PC-9 (cell line): ENCODE results near the gene ANKRD11. TPM values are rescaled to one million over a fixed set of nuclear protein-coding genes. Genes with fewer than 3 reads are reported as not detected.
"Not testable (repeated sequence)": the region's sequence is repeated elsewhere in the genome, so short reads cannot be mapped to it uniquely, and the experiment has no call there.

Experiments used
- BruUV-seq: library from RNA; stranded (reverse); fragments of 400-500 nt; replicated peaks from 2 replicates; lab custom pipeline; 2021; lab: Mats Ljungman, UMichigan
- CTCF ChIA-PET: fragments of 300-600 bp; sonication (Branson Sonifier 250); formaldehyde crosslinking; loops from one replicate; lab custom pipeline; 2022; ENCODE audit warnings: antibody characterized with exemption; lab: Charles Lee
- POLR2A ChIA-PET: fragments of 300-600 bp; sonication (Branson Sonifier 250); formaldehyde crosslinking; loops from one replicate; lab custom pipeline; 2022; ENCODE audit warnings: antibody characterized with exemption; ENCODE audit not compliant: unreplicated experiment; lab: Charles Lee
- DNase-seq, 2 experiments: peaks; one replicate each; pipeline versions ENCODE4 v3.0.0 to v3.0.0-alpha.2; 2015 to 2022; ENCODE audit warnings: mixed read lengths in 1 of 2
- H2AFZ ChIP-seq: fragments of 200-600 bp; sonication (generic); 2 replicates; pipeline ENCODE4 v1.8.1; 2017; ENCODE audit warnings: antibody characterized with exemption
- H3F3A ChIP-seq: fragments of 200-600 bp; sonication (generic); 2 replicates; pipeline ENCODE4 v1.8.1; 2017; ENCODE audit warnings: antibody characterized with exemption, mild to moderate bottlenecking, low read depth; ENCODE audit not compliant: insufficient read depth
- H3K27ac ChIP-seq: fragments of 200-600 bp; sonication (generic); 2 replicates; pipeline ENCODE4 v1.6.1; 2016; ENCODE audit warnings: mixed run types
- H3K27me3 ChIP-seq: fragments of 200-600 bp; sonication (generic); 2 replicates; pipeline ENCODE4 v1.6.1; 2016; ENCODE audit warnings: low read depth, mixed run types; ENCODE audit not compliant: insufficient read depth
- H3K36me3 ChIP-seq: fragments of 200-600 bp; sonication (generic); 2 replicates; pipeline ENCODE4 v1.6.1; 2016; ENCODE audit warnings: low read depth, mixed run types
- H3K4me1 ChIP-seq: fragments of 200-600 bp; sonication (generic); replicated peaks from 2 replicates; pipeline ENCODE4 v1.6.1; 2016; ENCODE audit warnings: mixed run types; ENCODE audit not compliant: insufficient read depth
- H3K4me2 ChIP-seq: fragments of 200-600 bp; sonication (generic); 2 replicates; pipeline ENCODE4 v1.6.1; 2017; ENCODE audit warnings: mixed run types
- H3K4me3 ChIP-seq: fragments of 200-600 bp; sonication (generic); 2 replicates; pipeline ENCODE4 v1.6.1; 2016; ENCODE audit warnings: mixed run types
- H3K79me2 ChIP-seq: fragments of 200-600 bp; sonication (generic); 2 replicates; pipeline ENCODE4 v1.6.1; 2017; ENCODE audit warnings: low read depth, mixed run types
- H3K9me2 ChIP-seq: fragments of 200-600 bp; sonication (generic); 2 replicates; pipeline ENCODE4 v1.8.1; 2017; ENCODE audit warnings: mild to moderate bottlenecking; ENCODE audit not compliant: insufficient read depth
- H3K9me3 ChIP-seq: fragments of 200-600 bp; sonication (generic); 2 replicates; pipeline ENCODE4 v1.8.1; 2016; ENCODE audit warnings: low read depth; ENCODE audit not compliant: insufficient read depth
- H4K20me1 ChIP-seq: fragments of 200-600 bp; sonication (generic); 2 replicates; pipeline ENCODE4 v1.8.1; 2017; ENCODE audit not compliant: insufficient read depth
- EZH2 ChIP-seq: fragments of 200-600 bp; sonication (generic); IDR thresholded peaks from 2 replicates; pipeline ENCODE4 v1.8.0; 2017; ENCODE audit warnings: antibody characterized with exemption, low read depth
- intact Hi-C: fragments of 100-400 bp; cut with micrococcal nuclease; formaldehyde crosslinking; loops from one replicate; pipeline ENCODE4 v1.10.0; 2022; ENCODE audit not compliant: unreplicated experiment
- total RNA-seq: library from RNA; stranded (reverse); gene quantifications from 2 replicates; pipeline ENCODE4 v1.2.3, GENCODE V29; 2021
- TF ChIP-seq, protein P1 (sequence below): fragments of 200-600 bp; sonication (generic); conservative IDR thresholded peaks from 2 replicates; pipeline ENCODE4 v1.6.1; 2017; ENCODE audit warnings: mixed run types, antibody characterized with exemption, mild to moderate bottlenecking, moderate library complexity

Gene ANKRD11
- total RNA-seq, 1 experiment from 2014 or later: 220 TPM

DNA sequence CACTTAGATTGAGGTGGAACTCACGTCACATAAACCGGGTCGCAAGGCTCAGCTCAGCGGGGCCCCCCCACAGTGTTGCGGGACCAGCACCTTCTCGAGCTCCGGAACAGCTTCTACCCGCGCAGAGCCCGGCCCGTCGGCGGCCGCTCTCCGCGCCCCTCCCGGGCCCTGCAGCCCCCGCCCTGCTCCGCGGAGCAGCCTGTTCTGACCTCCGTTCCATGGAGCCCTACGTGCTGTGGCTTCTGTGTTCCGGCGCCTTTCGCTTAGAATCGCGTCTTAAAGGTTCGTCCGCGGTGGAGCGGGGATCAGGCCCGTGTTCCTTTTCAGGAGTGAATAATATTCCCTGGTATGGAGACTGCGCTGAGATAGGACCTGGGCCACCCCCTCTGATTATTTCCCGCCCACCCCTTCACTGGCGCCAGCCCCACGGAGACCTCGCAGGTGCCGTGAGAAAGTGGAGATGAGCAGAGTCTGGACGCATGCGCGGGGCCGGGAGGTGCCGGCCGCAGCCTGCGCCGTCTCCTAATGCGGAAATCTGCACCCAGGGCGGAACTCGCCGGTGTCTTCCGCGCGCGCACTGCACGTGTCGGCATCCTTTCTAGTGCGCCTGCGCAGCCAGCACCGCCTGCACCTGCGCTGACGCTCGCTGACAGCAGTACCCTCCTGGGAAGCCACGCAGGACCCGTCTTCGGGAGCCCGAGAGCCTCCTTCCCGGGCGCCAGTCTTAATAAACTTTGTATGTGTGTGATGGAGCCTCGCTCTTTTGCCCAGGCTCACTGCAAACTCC, 242.0 kb downstream of the ANKRD11 start:
- POLR2A ChIA-PET: no interaction called here

DNA sequence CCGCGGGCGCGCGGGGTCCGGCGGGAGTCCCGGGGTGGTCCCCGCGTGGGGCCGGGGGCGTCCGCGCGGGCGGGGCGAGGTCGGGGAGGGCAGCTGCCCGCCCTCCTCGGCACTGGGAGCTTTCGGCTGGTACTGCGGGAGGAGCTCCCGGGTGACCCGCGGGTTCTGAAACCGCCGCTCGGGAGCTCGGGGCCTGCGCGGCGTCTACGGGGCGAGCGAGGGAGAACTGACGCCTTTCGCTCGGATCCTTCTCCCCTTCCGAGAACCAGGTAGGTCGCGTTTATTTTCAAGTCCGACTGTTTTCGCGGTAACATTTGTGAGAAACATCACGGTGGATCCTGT, 242.7 kb downstream of the ANKRD11 start:
- not testable (repeated sequence) for H3K36me3 ChIP-seq, H4K20me1 ChIP-seq, H3K4me1 ChIP-seq, H3K9me3 ChIP-seq, H3K79me2 ChIP-seq, BruUV-seq, H3K27ac ChIP-seq, H3K27me3 ChIP-seq, DNase-seq, H3K9me2 ChIP-seq
- Histone ChIP-seq H3K4me3 (peak overlapping the region; percentile 80; the same call in 1 of the 2 replicates), H3F3A (peaks cover 14% of the 10 kb centered on the region; the same call in 1 of the 2 replicates), H2AFZ (peak overlapping the region; percentile 66; the same call in 1 of the 2 replicates), H3K4me2 (peak overlapping the region; percentile 82)
- intact Hi-C loops: loop anchor here (10.0 kb wide), 1 partner anchor 457 kb away; the partner anchor contains the start of gene SPATA2L
- ChIA-PET CTCF (interaction anchor here (1.1 to 1.2 kb wide), 2 partner anchors 46 to 264 kb away, joined by 3 to 4 read pairs; no protein-coding TSS in a partner anchor), POLR2A (interaction anchor here (0.7 to 0.8 kb wide), 3 partner anchors 27 to 254 kb away, joined by 3 to 6 read pairs (median 4); no protein-coding TSS in a partner anchor)

More for the DNA sequence above, 242.0 kb downstream of the ANKRD11 start:
- CTCF ChIA-PET: no interaction called here
- H3K36me3 ChIP-seq: no peaks in the 10 kb centered on the region
- TF ChIP-seq, protein P1, sequence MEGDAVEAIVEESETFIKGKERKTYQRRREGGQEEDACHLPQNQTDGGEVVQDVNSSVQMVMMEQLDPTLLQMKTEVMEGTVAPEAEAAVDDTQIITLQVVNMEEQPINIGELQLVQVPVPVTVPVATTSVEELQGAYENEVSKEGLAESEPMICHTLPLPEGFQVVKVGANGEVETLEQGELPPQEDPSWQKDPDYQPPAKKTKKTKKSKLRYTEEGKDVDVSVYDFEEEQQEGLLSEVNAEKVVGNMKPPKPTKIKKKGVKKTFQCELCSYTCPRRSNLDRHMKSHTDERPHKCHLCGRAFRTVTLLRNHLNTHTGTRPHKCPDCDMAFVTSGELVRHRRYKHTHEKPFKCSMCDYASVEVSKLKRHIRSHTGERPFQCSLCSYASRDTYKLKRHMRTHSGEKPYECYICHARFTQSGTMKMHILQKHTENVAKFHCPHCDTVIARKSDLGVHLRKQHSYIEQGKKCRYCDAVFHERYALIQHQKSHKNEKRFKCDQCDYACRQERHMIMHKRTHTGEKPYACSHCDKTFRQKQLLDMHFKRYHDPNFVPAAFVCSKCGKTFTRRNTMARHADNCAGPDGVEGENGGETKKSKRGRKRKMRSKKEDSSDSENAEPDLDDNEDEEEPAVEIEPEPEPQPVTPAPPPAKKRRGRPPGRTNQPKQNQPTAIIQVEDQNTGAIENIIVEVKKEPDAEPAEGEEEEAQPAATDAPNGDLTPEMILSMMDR: no peak
- TF ChIP-seq EZH2: no peak
- H3K9me3 ChIP-seq: no peaks in the 10 kb centered on the region
- intact Hi-C loops: loop anchor here (10.0 kb wide), 1 partner anchor 456 kb away; the partner anchor contains the start of gene SPATA2L
- no peak overlapping the region for H2AFZ ChIP-seq
- no peak for DNase-seq
- peak overlapping the region; percentile 82 for H3K4me2 ChIP-seq
- H4K20me1 ChIP-seq: no peaks in the 10 kb centered on the region
- H3K27me3 ChIP-seq: no peaks in the 10 kb centered on the region
- H3K4me1 ChIP-seq: no peaks in the 10 kb centered on the region
- no TSS peak for BruUV-seq
- H3F3A ChIP-seq: peaks cover 11% of the 10 kb centered on the region; the same call in 1 of the 2 replicates
- no peaks in the 10 kb centered on the region for H3K79me2 ChIP-seq
- H3K27ac ChIP-seq: no peak overlapping the region
- H3K9me2 ChIP-seq: no peaks in the 10 kb centered on the region
- peak overlapping the region; percentile 80; the same call in 1 of the 2 replicates for H3K4me3 ChIP-seq

DNA sequence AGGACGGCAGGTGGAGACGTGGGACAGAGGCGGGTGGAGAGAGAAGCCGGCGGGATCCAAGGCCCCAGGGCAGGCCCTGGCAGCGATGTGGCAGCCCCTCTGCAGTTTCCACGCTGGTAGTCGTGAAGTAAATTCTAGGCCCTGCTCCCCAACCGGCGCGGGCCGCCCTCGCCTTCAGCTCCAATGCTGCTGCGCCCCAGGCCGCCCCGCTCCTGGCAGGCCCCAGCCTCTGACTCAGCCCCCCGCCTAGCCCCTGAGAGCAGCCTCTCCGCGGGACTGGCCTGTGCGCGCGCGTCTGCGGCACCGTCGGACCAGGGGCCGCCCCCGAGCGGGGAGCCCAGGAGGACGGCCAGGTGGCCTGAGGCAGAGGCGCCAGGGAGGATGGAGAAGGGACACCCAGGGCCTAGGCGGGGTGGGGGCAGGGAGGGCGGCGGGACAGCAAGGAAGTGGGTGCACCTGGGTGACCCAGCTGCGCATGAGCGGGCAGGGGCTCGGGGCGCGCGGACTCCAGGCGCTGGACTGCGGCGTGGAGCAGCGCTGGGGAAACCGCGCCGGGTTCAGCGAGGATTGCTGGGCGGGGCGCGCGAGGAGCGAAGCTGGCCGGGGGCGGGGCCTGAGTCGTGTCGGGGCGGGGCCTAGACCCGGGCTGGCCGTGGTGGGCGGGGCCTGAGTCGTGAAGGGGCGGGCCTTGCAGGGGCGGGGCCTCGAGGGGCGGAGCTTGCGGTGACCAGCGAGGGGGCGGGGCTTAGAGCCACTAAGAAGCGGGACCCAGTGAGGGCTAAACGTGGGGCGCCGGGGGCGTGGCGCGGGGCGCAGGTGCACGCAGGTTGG, 243.2 kb downstream of the ANKRD11 start:
- intact Hi-C loops: loop anchor here (10.0 kb wide), 1 partner anchor 458 kb away; the partner anchor contains the start of gene SPATA2L
- ChIA-PET POLR2A (interaction anchor here (0.6 to 0.8 kb wide), 4 partner anchors 27 to 318 kb away, joined by 3 to 6 read pairs (median 4); no protein-coding TSS in a partner anchor), CTCF (interaction anchor here (0.7 to 1.2 kb wide), 3 partner anchors 45 to 320 kb away, joined by 3 to 4 read pairs (median 3); no protein-coding TSS in a partner anchor)
- BruUV-seq: no TSS peak
- no peak overlapping the region for H3K27ac ChIP-seq
- peak; percentile 62 to 96 for DNase-seq
- H3K9me3 ChIP-seq: no peaks in the 10 kb centered on the region
- no peaks in the 10 kb centered on the region for H3K27me3 ChIP-seq
- peak overlapping the region; percentile 90 for H3K4me2 ChIP-seq
- no peaks in the 10 kb centered on the region for H3K79me2 ChIP-seq
- peaks cover 17% of the 10 kb centered on the region; the same call in 1 of the 2 replicates for H3F3A ChIP-seq
- TF ChIP-seq, protein P1: no peak
- no peak for TF ChIP-seq EZH2
- H3K4me1 ChIP-seq: no peaks in the 10 kb centered on the region
- H3K4me3 ChIP-seq: peak overlapping the region; percentile 80
- H4K20me1 ChIP-seq: no peaks in the 10 kb centered on the region
- no peaks in the 10 kb centered on the region for H3K36me3 ChIP-seq
- peak overlapping the region; percentile 85 for H2AFZ ChIP-seq
- no peaks in the 10 kb centered on the region for H3K9me2 ChIP-seq
